ENCODE measurements around the gene HIBADH.

- TF ChIP-seq CTCF (IDR thresholded peaks at IDR 0.05) (no peak), POLR2A (IDR thresholded peaks at IDR 0.05) (no peak)
Observed at GRCh38 chr7:27605283-27605682, 57.4 kb downstream of the HIBADH start.
